ENCODE measurements around the gene C14orf39. TPM values are rescaled to one million over a fixed set of nuclear protein-coding genes. Genes with fewer than 3 reads are reported as not detected.

C14orf39 gene
- total RNA-seq, 1 donor = under 0.01 TPM

DNA sequence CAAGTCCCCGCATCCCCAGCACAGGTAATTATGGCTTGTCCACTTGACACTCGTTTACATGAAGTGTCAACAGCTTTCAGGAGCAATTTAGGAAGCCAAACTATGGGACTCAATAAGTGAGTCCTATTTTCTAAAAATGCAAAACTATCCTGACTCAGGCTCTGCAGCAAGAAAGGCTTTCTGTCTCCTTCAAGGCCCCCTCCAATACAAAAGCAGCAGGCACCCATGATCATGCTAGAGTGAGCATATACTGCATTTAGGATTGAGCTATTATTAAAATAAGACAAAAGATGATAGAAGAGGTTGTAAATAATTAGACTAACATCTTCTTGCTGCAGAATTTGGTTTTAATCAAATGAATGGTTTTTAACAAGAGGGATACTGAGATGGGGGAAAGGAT is 26.3 kb upstream of the C14orf39 start:
- DNase-seq (ENCODE audit: low read depth) = no peak
- no peak overlapping the region for H3K4me3 ChIP-seq (ENCODE audit: low read depth, low read length)
- TF ChIP-seq, protein P1, sequence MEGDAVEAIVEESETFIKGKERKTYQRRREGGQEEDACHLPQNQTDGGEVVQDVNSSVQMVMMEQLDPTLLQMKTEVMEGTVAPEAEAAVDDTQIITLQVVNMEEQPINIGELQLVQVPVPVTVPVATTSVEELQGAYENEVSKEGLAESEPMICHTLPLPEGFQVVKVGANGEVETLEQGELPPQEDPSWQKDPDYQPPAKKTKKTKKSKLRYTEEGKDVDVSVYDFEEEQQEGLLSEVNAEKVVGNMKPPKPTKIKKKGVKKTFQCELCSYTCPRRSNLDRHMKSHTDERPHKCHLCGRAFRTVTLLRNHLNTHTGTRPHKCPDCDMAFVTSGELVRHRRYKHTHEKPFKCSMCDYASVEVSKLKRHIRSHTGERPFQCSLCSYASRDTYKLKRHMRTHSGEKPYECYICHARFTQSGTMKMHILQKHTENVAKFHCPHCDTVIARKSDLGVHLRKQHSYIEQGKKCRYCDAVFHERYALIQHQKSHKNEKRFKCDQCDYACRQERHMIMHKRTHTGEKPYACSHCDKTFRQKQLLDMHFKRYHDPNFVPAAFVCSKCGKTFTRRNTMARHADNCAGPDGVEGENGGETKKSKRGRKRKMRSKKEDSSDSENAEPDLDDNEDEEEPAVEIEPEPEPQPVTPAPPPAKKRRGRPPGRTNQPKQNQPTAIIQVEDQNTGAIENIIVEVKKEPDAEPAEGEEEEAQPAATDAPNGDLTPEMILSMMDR (IDR thresholded peaks at IDR 0.05; ENCODE audit: insufficient read depth, low read depth, low read length) = no peak

DNA sequence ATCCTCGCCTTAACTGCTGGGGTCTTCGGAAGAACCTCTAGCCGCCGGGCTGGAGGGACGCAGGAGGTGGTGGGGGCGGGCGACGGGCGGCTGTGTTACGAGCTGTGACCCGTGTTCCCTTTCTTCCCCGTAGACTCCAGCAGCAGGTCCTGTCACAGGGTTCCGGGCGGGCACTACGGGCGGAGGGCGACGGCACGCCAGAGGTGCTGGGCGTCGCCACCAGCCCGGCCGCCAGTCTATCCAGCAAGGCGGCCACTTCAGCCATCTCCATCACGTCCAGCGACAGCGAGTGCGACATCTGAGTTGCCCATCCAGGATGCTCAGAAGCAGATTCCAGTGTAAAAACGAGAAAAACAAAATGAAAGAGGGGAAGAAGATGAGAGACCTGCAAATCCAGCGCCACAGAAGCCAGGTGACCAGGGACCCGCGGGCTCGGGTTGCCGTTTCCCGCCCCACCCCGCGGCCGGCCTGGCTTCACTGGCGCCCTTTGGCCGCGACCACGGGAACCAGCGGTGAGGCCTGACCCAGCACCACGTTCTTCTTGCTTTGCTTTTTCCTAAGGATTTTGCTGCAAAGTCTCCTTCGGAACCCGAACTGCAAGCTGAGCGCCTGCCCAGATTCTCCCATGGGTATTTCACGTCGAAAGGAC is 25.2 kb upstream of the C14orf39 start:
- DNase-seq (ENCODE audit: low read depth) = no peak
- no peak overlapping the region for H3K4me3 ChIP-seq (ENCODE audit: low read depth, low read length)
- TF ChIP-seq, protein P1 (IDR thresholded peaks at IDR 0.05; ENCODE audit: insufficient read depth, low read depth, low read length) = no peak

DNA sequence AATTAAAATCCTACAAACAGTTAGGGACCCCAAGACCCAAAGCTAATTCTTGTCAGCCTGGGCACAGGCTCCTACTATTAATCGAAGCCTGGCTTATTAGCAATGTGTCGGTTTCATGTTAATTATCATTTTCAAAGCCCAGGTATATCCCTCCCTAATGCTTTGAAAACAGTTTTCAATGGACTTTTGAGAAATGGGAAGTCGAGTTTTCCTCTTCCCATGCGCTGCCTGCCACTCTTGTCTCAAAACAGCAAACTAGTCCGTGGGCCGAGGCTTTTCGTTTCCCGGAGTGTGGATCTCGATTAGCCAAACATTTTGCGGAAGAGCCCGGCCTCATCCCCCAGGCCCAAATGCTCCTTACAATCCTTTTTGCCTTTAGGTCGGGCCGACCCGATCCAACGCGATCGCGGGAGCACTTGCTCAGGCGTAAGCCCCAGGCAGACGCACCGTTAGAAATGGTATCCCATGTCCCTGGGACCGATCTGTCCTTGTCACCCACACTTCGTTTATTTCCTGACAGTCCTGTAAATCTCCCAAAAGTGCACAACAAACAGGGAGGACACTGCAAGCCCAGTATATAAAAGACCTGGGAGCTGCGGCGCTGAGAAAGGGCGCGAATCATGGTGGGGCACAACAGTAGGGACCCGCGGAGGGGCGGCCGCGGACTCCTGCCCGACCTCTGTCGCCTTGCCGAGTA is 24.5 kb upstream of the C14orf39 start:
- TF ChIP-seq, protein P1 (IDR thresholded peaks at IDR 0.05; ENCODE audit: insufficient read depth, low read depth, low read length) = no peak
- H3K4me3 ChIP-seq (ENCODE audit: low read depth, low read length) = no peak overlapping the region
- no peak for DNase-seq (ENCODE audit: low read depth)

GRCh38 chr14:60509438-60510253 is 23.8 kb upstream of the C14orf39 start:
- H3K4me3 ChIP-seq (ENCODE audit: low read depth, low read length) = no peak overlapping the region
- TF ChIP-seq, protein P1 (IDR thresholded peaks at IDR 0.05; ENCODE audit: insufficient read depth, low read depth, low read length) = no peak
- no peak for DNase-seq (ENCODE audit: low read depth)

- DNase-seq (ENCODE audit: low read depth) = no peak
- no peak within 1 kb of the TSS for H3K4me3 ChIP-seq (ENCODE audit: low read depth, low read length)
- TF ChIP-seq, protein P1 (IDR thresholded peaks at IDR 0.05; ENCODE audit: insufficient read depth, low read depth, low read length) = no peak
These were observed 23.0 kb upstream of the C14orf39 start, which contains the start of gene SIX6 for GRCh38 chr14:60508707-60509437. SIX6 (plus strand) TSS chr14:60509146; CDS start chr14:60509399, 253 bp downstream.

DNA sequence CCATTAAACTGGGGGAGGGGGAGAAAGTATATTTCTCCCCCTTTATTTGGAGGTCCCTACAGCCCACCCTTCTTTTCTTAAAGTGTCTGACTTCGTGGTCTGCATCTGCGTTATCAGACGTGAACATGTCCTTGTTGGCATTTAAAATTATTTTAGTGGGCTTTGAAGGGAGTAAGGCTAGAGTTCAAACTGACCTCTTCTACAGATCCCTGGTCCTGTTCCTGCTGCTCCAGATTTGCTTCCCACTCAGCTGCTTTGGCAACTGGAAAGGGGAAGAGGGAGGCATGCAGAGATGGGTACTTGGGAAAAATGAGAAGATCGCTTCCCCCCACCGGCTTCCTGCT is 22.5 kb upstream of the C14orf39 start:
- H3K4me3 ChIP-seq (ENCODE audit: low read depth, low read length) = no peak overlapping the region
- TF ChIP-seq, protein P1 (IDR thresholded peaks at IDR 0.05; ENCODE audit: insufficient read depth, low read depth, low read length) = no peak
- DNase-seq (ENCODE audit: low read depth) = no peak
